A549 treated with CORT108297 at 1 μM for 4 hours (cell line): ENCODE data around the gene LPIN1. TPM values are rescaled to one million over a fixed set of nuclear protein-coding genes. Genes with fewer than 3 reads are reported as not detected.

Source experiments
- total RNA-seq: library from RNA; stranded (reverse); fragments of 200-300 nt; extraction: Qiagen RNA extraction; gene quantifications from 5 replicates; pipeline ENCODE4 v1.2.3, GENCODE V29; 2022

Gene LPIN1, protein sequence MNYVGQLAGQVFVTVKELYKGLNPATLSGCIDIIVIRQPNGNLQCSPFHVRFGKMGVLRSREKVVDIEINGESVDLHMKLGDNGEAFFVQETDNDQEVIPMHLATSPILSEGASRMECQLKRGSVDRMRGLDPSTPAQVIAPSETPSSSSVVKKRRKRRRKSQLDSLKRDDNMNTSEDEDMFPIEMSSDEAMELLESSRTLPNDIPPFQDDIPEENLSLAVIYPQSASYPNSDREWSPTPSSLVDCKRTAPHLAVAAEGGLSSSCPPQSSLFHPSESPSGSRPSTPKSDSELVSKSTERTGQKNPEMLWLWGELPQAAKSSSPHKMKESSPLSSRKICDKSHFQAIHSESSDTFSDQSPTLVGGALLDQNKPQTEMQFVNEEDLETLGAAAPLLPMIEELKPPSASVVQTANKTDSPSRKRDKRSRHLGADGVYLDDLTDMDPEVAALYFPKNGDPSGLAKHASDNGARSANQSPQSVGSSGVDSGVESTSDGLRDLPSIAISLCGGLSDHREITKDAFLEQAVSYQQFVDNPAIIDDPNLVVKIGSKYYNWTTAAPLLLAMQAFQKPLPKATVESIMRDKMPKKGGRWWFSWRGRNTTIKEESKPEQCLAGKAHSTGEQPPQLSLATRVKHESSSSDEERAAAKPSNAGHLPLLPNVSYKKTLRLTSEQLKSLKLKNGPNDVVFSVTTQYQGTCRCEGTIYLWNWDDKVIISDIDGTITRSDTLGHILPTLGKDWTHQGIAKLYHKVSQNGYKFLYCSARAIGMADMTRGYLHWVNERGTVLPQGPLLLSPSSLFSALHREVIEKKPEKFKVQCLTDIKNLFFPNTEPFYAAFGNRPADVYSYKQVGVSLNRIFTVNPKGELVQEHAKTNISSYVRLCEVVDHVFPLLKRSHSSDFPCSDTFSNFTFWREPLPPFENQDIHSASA
- total RNA-seq, result 9.7 to 12.0 TPM (median 10.9 TPM) in 5 replicates

DNA sequence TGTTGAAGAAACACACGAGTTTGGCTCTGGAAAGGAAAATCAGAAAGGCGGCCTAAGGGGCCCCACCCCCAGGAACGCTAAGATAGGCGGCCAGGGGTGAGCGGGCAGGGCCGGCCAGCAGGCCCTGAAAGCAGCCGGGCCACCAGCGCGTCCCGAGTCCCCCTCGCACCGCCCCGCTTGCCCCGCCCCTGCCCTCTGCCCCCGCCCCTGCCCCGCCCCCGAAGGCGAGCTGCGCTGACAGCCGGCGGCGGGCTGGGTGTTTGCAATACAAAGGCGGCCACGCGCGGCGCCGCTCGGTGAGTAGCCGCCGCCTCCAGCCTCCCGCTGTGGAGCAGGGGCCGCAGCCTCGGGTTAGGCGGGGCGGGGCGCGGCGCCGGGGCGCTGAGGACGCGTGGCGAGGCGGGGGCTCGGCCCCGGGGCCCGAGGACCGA lies at the start of gene LPIN1:
TSS of gene LPIN1 (plus strand) at position 257 of the 431 bp plus-strand sequence. CDS start 18,910 bp downstream, outside the sequence.

Other genes starting within 250 kb of the LPIN1 start
- gene GREB1, start 212.6 kb upstream of the LPIN1 start, total RNA-seq, result 2.5 to 3.0 TPM (median 2.8 TPM) in 5 replicates
- gene NTSR2, start 76.4 kb upstream of the LPIN1 start, total RNA-seq, result 0.07 to 0.13 TPM in 2 of 5 replicates, not detected in the others